Measurements from ENCODE around the gene MARCHF3.
"Not testable (repeated sequence)": the region's sequence is repeated elsewhere in the genome, so short reads cannot be mapped to it uniquely, and the experiment has no call there.

The MARCHF3 gene

GRCh38 chr5:127009784-127010183, 20.6 kb downstream of the MARCHF3 start:
- no peak overlapping the region for H3K27ac ChIP-seq (ENCODE audit: low read length)
- H3K9ac ChIP-seq (ENCODE audit: low read depth, low read length), result no peak overlapping the region
- no peaks in the 10 kb centered on the region for H3K4me1 ChIP-seq (ENCODE audit: insufficient read depth, low read length)
- H3K4me3 ChIP-seq (ENCODE audit: low read length), result no peak overlapping the region
- no peaks in the 10 kb centered on the region for H3K9me3 ChIP-seq (ENCODE audit: insufficient read depth, low read depth, low read length)
- H3K27me3 ChIP-seq (ENCODE audit: insufficient read depth, low read length), result no peaks in the 10 kb centered on the region
- H3K36me3 ChIP-seq (ENCODE audit: insufficient read depth, low read depth, low read length), result no peaks in the 10 kb centered on the region

- Histone ChIP-seq H3K9ac (ENCODE audit: low read depth, low read length) (no peak overlapping the region), H3K27me3 (ENCODE audit: insufficient read depth, low read length) (no peaks in the 10 kb centered on the region), H3K4me3 (ENCODE audit: low read length) (no peak overlapping the region), H3K27ac (ENCODE audit: low read length) (no peak overlapping the region), H3K36me3 (ENCODE audit: insufficient read depth, low read depth, low read length) (no peaks in the 10 kb centered on the region), H3K9me3 (ENCODE audit: insufficient read depth, low read depth, low read length) (no peaks in the 10 kb centered on the region), H3K4me1 (ENCODE audit: insufficient read depth, low read length) (no peaks in the 10 kb centered on the region)
These were observed 21.9 kb downstream of the MARCHF3 start for GRCh38 chr5:127008300-127008975.

- H3K9me3 ChIP-seq (ENCODE audit: insufficient read depth, low read depth, low read length), result no peaks in the 10 kb centered on the region
- H3K4me1 ChIP-seq (ENCODE audit: insufficient read depth, low read length), result peaks cover 1% of the 10 kb centered on the region; the same call in 1 of the 2 replicates
- H3K27me3 ChIP-seq (ENCODE audit: insufficient read depth, low read length), result no peaks in the 10 kb centered on the region
- no peak overlapping the region for H3K4me3 ChIP-seq (ENCODE audit: low read length)
- no peak overlapping the region for H3K27ac ChIP-seq (ENCODE audit: low read length)
- no peak overlapping the region for H3K9ac ChIP-seq (ENCODE audit: low read depth, low read length)
- H3K36me3 ChIP-seq (ENCODE audit: insufficient read depth, low read depth, low read length), result no peaks in the 10 kb centered on the region
These were observed 22.8 kb downstream of the MARCHF3 start for GRCh38 chr5:127007522-127007921.

- Histone ChIP-seq H3K9me3 (ENCODE audit: insufficient read depth, low read depth, low read length) (no peaks in the 10 kb centered on the region), H3K4me1 (ENCODE audit: insufficient read depth, low read length) (peaks cover 3% of the 10 kb centered on the region; the same call in 1 of the 2 replicates), H3K4me3 (ENCODE audit: low read length) (no peak overlapping the region), H3K9ac (ENCODE audit: low read depth, low read length) (no peak overlapping the region), H3K27ac (ENCODE audit: low read length) (no peak overlapping the region), H3K27me3 (ENCODE audit: insufficient read depth, low read length) (no peaks in the 10 kb centered on the region), H3K36me3 (ENCODE audit: insufficient read depth, low read depth, low read length) (no peaks in the 10 kb centered on the region)
These were observed 23.6 kb downstream of the MARCHF3 start for GRCh38 chr5:127006744-127007143.

- H3K4me1 ChIP-seq (ENCODE audit: insufficient read depth, low read length); H3K4me3 ChIP-seq (ENCODE audit: low read length); H3K27ac ChIP-seq (ENCODE audit: low read length); H3K9ac ChIP-seq (ENCODE audit: low read depth, low read length); H3K27me3 ChIP-seq (ENCODE audit: insufficient read depth, low read length); H3K9me3 ChIP-seq (ENCODE audit: insufficient read depth, low read depth, low read length); H3K36me3 ChIP-seq (ENCODE audit: insufficient read depth, low read depth, low read length): not testable (repeated sequence)
These were observed 25.1 kb downstream of the MARCHF3 start for GRCh38 chr5:127005282-127005681.

GRCh38 chr5:127004721-127005120, 25.6 kb downstream of the MARCHF3 start:
- H3K4me3 ChIP-seq (ENCODE audit: low read length), result no peak overlapping the region
- H3K27ac ChIP-seq (ENCODE audit: low read length), result no peak overlapping the region
- no peaks in the 10 kb centered on the region for H3K36me3 ChIP-seq (ENCODE audit: insufficient read depth, low read depth, low read length)
- H3K27me3 ChIP-seq (ENCODE audit: insufficient read depth, low read length), result no peaks in the 10 kb centered on the region
- no peak overlapping the region for H3K9ac ChIP-seq (ENCODE audit: low read depth, low read length)
- H3K9me3 ChIP-seq (ENCODE audit: insufficient read depth, low read depth, low read length), result no peaks in the 10 kb centered on the region
- H3K4me1 ChIP-seq (ENCODE audit: insufficient read depth, low read length), result peaks cover 3% of the 10 kb centered on the region; the same call in 1 of the 2 replicates

GRCh38 chr5:127003798-127004495, 26.4 kb downstream of the MARCHF3 start:
- Histone ChIP-seq H3K9ac (ENCODE audit: low read depth, low read length) (no peak overlapping the region), H3K4me1 (ENCODE audit: insufficient read depth, low read length) (peaks cover 3% of the 10 kb centered on the region; the same call in 1 of the 2 replicates), H3K9me3 (ENCODE audit: insufficient read depth, low read depth, low read length) (no peaks in the 10 kb centered on the region), H3K27ac (ENCODE audit: low read length) (no peak overlapping the region), H3K4me3 (ENCODE audit: low read length) (no peak overlapping the region), H3K27me3 (ENCODE audit: insufficient read depth, low read length) (no peaks in the 10 kb centered on the region), H3K36me3 (ENCODE audit: insufficient read depth, low read depth, low read length) (no peaks in the 10 kb centered on the region)

- H3K4me1 ChIP-seq (ENCODE audit: insufficient read depth, low read length), result peaks cover 3% of the 10 kb centered on the region; the same call in 1 of the 2 replicates
- no peaks in the 10 kb centered on the region for H3K36me3 ChIP-seq (ENCODE audit: insufficient read depth, low read depth, low read length)
- H3K27me3 ChIP-seq (ENCODE audit: insufficient read depth, low read length), result no peaks in the 10 kb centered on the region
- no peak overlapping the region for H3K4me3 ChIP-seq (ENCODE audit: low read length)
- no peak overlapping the region for H3K27ac ChIP-seq (ENCODE audit: low read length)
- no peaks in the 10 kb centered on the region for H3K9me3 ChIP-seq (ENCODE audit: insufficient read depth, low read depth, low read length)
- no peak overlapping the region for H3K9ac ChIP-seq (ENCODE audit: low read depth, low read length)
These were observed 28.0 kb downstream of the MARCHF3 start for GRCh38 chr5:127002390-127002789.

- no peaks in the 10 kb centered on the region for H3K36me3 ChIP-seq (ENCODE audit: insufficient read depth, low read depth, low read length)
- no peak overlapping the region for H3K27ac ChIP-seq (ENCODE audit: low read length)
- H3K9ac ChIP-seq (ENCODE audit: low read depth, low read length), result no peak overlapping the region
- no peak overlapping the region for H3K4me3 ChIP-seq (ENCODE audit: low read length)
- H3K4me1 ChIP-seq (ENCODE audit: insufficient read depth, low read length), result peaks cover 3% of the 10 kb centered on the region; the same call in 1 of the 2 replicates
- no peaks in the 10 kb centered on the region for H3K9me3 ChIP-seq (ENCODE audit: insufficient read depth, low read depth, low read length)
- H3K27me3 ChIP-seq (ENCODE audit: insufficient read depth, low read length), result no peaks in the 10 kb centered on the region
These were observed 28.6 kb downstream of the MARCHF3 start for GRCh38 chr5:127001621-127002296.

- Histone ChIP-seq H3K27ac (ENCODE audit: low read length) (no peak overlapping the region), H3K36me3 (ENCODE audit: insufficient read depth, low read depth, low read length) (no peaks in the 10 kb centered on the region), H3K27me3 (ENCODE audit: insufficient read depth, low read length) (no peaks in the 10 kb centered on the region), H3K4me1 (ENCODE audit: insufficient read depth, low read length) (peaks cover 3% of the 10 kb centered on the region; the same call in 1 of the 2 replicates), H3K9me3 (ENCODE audit: insufficient read depth, low read depth, low read length) (no peaks in the 10 kb centered on the region), H3K9ac (ENCODE audit: low read depth, low read length) (no peak overlapping the region), H3K4me3 (ENCODE audit: low read length) (no peak overlapping the region)
These were observed 31.3 kb downstream of the MARCHF3 start for GRCh38 chr5:126998895-126999570.

GRCh38 chr5:126998201-126998631, 32.1 kb downstream of the MARCHF3 start:
- Histone ChIP-seq H3K9ac (ENCODE audit: low read depth, low read length) (no peak overlapping the region), H3K36me3 (ENCODE audit: insufficient read depth, low read depth, low read length) (no peaks in the 10 kb centered on the region), H3K4me1 (ENCODE audit: insufficient read depth, low read length) (peaks cover 3% of the 10 kb centered on the region; the same call in 1 of the 2 replicates), H3K27me3 (ENCODE audit: insufficient read depth, low read length) (no peaks in the 10 kb centered on the region), H3K27ac (ENCODE audit: low read length) (no peak overlapping the region), H3K9me3 (ENCODE audit: insufficient read depth, low read depth, low read length) (no peaks in the 10 kb centered on the region), H3K4me3 (ENCODE audit: low read length) (no peak overlapping the region)

Data from iPS-20b (cell line).